Occipital lobe (tissue), 2 donors: Measurements from ENCODE around the gene ST6GALNAC3. TPM values are rescaled to one million over a fixed set of nuclear protein-coding genes. Genes with fewer than 3 reads are reported as not detected.

ENCODE experiments used
- DNase-seq: peaks from one replicate; lab custom pipeline; 2025; lab: John Stamatoyannopoulos, UW
- total RNA-seq: library from RNA; depleted of rRNA; stranded (reverse); fragments of >200 nt; gene quantifications from one replicate; pipeline ENCODE4 v1.2.3, GENCODE V29; 2014

Gene ST6GALNAC3
- total RNA-seq, 1 donor from 2014 or later, result 16.5 TPM

- no peak for DNase-seq
Measured at GRCh38 chr1:76501586-76502219, 427.2 kb downstream of the ST6GALNAC3 start.

- no peak for DNase-seq
Measured at GRCh38 chr1:76503100-76503499, 428.6 kb downstream of the ST6GALNAC3 start.

DNA sequence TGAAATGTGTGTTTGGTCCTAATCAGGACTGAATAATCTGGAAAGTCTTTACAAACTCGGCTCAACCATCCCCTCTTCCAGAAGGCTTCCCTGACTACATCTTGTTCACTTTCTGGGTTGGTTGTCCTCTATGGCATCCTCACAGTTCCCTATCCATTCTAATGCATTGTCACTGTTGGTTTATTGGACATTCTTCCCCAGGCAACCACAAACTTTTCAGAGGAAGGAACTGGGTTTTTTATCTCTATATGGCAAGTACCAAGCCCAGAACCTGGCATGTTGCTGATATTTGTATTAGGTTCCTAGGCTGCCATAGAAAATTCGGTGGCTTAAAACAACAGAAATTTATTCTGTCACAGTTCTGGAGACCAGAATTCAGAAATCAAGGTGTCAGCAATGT, 429.2 kb downstream of the ST6GALNAC3 start:
- no peak for DNase-seq

DNA sequence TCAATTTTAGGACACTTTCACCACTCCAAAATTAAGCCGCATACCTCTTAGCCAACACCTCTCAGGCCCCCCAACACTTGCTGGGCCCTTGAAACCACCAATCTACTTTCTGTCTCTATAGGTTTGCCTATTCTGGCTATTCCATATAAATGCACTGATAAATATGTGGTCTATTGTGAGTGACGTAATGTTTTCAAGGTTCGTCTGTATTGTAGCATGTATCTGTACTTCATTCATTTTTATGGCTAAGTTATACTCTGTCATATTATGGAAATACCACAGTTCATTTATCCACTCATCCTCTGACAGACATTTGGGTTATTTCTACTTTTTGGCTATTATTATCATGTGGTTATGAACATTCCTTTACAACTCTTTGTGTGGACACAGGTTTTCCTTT, 432.8 kb downstream of the ST6GALNAC3 start:
- no peak for DNase-seq

- DNase-seq, result no peak
Measured at GRCh38 chr1:76508871-76509270, 434.3 kb downstream of the ST6GALNAC3 start.

- no peak for DNase-seq
Measured at GRCh38 chr1:76510672-76511557, 436.4 kb downstream of the ST6GALNAC3 start.

DNA sequence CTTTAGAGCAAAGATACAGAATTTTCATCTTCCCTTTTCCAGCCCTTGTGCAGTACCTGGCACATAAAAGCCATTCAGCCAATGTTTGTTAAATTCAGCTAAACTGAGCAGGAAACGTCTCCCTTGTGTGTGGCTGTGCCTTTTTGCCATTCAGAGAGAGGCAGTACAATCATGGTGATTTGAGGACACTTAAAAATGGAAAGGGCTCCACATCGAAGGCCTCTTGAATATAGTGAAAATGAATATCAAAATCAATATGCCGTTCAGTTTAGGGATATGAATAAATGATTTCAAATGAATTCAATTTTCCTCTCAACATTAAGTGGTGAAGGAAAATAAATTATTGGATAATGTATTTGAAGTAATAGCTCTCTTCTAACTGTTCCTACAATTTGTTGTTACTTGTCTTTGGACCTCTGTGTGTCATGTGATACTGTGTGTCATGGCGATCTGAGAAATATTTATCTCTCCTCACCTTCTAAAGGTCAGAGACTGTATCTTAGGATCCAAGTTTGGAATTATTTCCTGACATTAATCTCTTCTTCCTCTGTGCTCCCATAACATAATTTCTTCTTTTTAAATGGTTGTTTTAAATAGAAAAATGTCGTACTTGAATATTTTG, 437.1 kb downstream of the ST6GALNAC3 start:
- DNase-seq, result no peak

DNA sequence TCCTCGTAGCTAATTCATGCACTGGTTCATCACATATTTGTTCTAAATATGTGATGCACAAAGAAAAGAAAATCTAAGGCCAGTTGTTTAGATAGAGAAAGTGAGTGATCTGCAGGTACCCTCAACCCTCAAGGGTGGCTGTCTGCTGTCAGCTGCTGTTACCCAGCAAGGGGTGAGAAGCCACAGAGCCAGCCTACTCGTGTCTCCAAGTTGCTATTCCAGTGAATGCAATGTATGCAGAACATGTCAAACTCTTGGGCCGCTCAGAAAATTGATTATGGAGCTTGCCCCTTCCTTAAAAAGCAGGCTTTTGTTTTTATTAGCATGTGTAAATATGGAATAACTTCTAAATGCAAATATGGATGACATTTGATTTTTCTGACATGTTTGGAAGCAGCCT, 456.4 kb downstream of the ST6GALNAC3 start:
- DNase-seq, result no peak

GRCh38 chr1:76541618-76542017, 467.1 kb downstream of the ST6GALNAC3 start:
- DNase-seq, result no peak

DNA sequence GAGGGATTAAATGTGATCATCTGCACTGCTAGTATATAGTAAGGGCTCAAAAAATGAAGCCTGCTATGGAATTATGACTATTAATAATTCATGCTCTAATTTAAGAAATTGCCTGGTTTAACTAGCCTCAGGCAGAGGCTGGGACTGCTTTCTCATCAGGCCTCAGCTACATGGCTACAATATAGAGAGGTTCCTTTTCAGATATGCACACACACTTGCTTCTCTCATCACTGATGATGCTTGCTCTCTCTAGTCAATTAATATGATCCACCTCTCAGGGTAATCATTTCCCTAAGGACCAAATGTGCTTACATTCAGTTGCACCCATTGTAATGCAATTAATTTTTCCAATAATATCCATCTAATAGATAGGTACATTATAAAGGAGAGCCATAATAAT, 467.8 kb downstream of the ST6GALNAC3 start:
- no peak for DNase-seq

- DNase-seq, result peak; percentile 6
Measured at GRCh38 chr1:76543495-76543894, 468.9 kb downstream of the ST6GALNAC3 start.

DNA sequence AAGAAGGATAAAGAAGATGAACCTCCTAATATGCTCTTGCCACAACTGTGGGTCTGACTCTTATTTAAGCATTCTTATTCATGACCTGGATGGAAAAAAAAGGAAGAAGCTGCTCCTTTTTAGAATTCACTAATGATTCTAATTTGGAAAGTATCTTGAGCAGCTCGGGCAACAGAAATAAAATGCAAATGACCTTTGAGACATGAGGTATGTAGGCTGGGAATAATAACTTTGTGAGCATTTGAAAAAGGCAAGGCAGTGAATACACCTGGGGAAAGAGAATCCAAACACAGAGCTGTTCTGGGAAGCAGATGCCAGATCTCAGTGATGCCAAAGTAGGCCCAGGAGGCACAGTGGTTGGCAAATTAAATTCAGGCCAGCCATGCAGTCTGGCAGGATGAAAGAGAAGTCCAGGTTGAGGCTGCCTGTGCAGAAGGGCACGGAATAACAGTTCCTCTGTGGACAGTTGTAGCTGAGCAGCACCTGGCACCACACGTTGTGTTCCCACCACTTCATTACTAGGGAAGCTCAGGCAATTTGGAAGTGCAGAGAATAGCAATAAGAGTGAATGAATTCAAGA, 471.9 kb downstream of the ST6GALNAC3 start:
- DNase-seq, result peak; percentile 8

GRCh38 chr1:76547916-76548315, 473.4 kb downstream of the ST6GALNAC3 start:
- no peak for DNase-seq

DNA sequence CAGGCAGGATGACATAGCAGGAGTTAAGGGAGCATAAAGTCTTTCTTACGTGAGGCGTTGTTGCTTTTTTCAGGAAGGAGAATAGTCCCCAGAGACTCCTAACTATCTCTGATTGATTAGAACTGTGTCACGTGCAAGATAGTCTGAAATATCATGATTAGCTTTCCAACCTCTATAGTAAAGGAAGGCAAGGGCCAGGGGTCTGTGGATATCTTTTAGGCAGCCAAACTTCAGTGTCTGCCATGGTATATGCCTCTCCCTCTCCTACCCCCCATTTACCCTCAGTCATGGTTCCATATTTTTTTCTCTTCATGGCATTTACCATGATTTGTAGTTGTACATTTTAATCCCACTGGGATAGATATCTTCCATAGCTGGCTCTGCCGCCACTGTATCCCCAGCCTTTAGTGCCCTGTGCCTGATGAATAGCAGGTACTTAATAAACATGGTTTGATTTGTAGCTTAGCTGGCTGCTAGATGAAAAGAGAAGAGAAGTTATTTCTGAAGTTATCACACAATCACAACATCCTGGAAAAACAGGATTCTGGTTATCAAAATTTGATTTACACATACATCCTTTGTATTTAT, 474.1 kb downstream of the ST6GALNAC3 start:
- DNase-seq, result no peak

- no peak for DNase-seq
Measured at GRCh38 chr1:76554283-76554682, 479.7 kb downstream of the ST6GALNAC3 start.

GRCh38 chr1:76562292-76562691, 487.7 kb downstream of the ST6GALNAC3 start:
- DNase-seq, result no peak

- no peak for DNase-seq
Measured at GRCh38 chr1:76568573-76569238, 494.2 kb downstream of the ST6GALNAC3 start.

GRCh38 chr1:76571248-76571647, 496.7 kb downstream of the ST6GALNAC3 start:
- DNase-seq, result no peak

- DNase-seq, result no peak
Measured at GRCh38 chr1:76572229-76572628, 497.7 kb downstream of the ST6GALNAC3 start.

- DNase-seq, result no peak
Measured at GRCh38 chr1:76576876-76577524, 502.5 kb downstream of the ST6GALNAC3 start.
